K562 (cell line): ENCODE results near the gene ZCCHC17. TPM values are rescaled to one million over a fixed set of nuclear protein-coding genes. Genes with fewer than 3 reads are reported as not detected.

Source experiments
- ATAC-seq: fragments of 200-7000 bp; cut with Tn5 transposase; 3 replicates; pipeline ENCODE4 v1.9.1; 2020; ENCODE audit warnings: moderate library complexity
- BruUV-seq: library from RNA; stranded (reverse); fragments of 400-500 nt; replicated peaks from 2 replicates; lab custom pipeline; 2021; lab: Mats Ljungman, UMichigan
- CTCF ChIA-PET: fragments of 300-600 bp; formaldehyde crosslinking; extraction: SDS; loops from one replicate; lab custom pipeline; 2021; ENCODE audit warnings: low intra/inter-chr PET ratio; lab: Yijun Ruan, JAX
- POLR2A ChIA-PET: fragments of 300-600, 350-650 bp; sonication (Branson Sonifier 250); formaldehyde crosslinking; extraction: SDS; loops from one replicate; lab custom pipeline; 2021; ENCODE audit warnings: antibody characterized with exemption, inconsistent platforms; lab: Yijun Ruan, JAX
- DNase-seq, 4 experiments: peaks; one replicate each; pipeline versions ENCODE4 v3.0.0 to v3.0.0-alpha.2; 2011 to 2018; ENCODE audit warnings: low spot score in 3 of 4, mixed read lengths in 3 of 4; ENCODE audit errors: extremely low read depth in 1 of 4
- FAIRE-seq: peaks from 2 replicates; lab custom pipeline; 2011; peaks lifted over from hg19 to GRCh38; lab: Jason Lieb, UNC
- H2AFZ ChIP-seq: 2 replicates; pipeline ENCODE4 v1.6.0; 2011; ENCODE audit warnings: low read depth, low read length, control low read depth, inconsistent platforms
- H3K27ac ChIP-seq: fragments of 200-600 bp; 3 replicates; pipeline ENCODE4 v1.8.0; 2011; ENCODE audit warnings: low read depth, mild to moderate bottlenecking, control low read depth, inconsistent platforms, low read length, moderate library complexity, mixed read lengths; ENCODE audit errors: extremely low read depth
- H3K27me3 ChIP-seq, 2 experiments: fragments of 300-600 bp in 1 of 2; 2 replicates in 1 of 2; 3 replicates in 1 of 2; pipeline versions ENCODE4 v1.6.0 to v1.8.0; 2011; ENCODE audit warnings: inconsistent platforms in 2 of 2, low read length in 2 of 2, mild to moderate bottlenecking in 1 of 2, mixed read lengths in 1 of 2, moderate library complexity in 1 of 2; ENCODE audit not compliant: control insufficient read depth in 2 of 2, insufficient read depth in 2 of 2
- H3K36me3 ChIP-seq: fragments of 300-600 bp; 3 replicates; pipeline ENCODE4 v1.8.0; 2011; ENCODE audit warnings: mild to moderate bottlenecking, low read length, inconsistent platforms; ENCODE audit not compliant: control insufficient read depth, insufficient read depth
- H3K4me1 ChIP-seq, 2 experiments: fragments of 200-600 bp in 1 of 2; replicated peaks in 1 of 2; 2 replicates in 1 of 2; 3 replicates in 1 of 2; pipeline versions ENCODE4 v1.5.1 to v1.8.0; 2011; ENCODE audit warnings: inconsistent platforms in 2 of 2, low read length in 2 of 2, mild to moderate bottlenecking in 1 of 2, mixed read lengths in 1 of 2, moderate library complexity in 1 of 2; ENCODE audit not compliant: control insufficient read depth in 2 of 2, insufficient read depth in 2 of 2
- H3K4me2 ChIP-seq: 2 replicates; pipeline ENCODE4 v1.6.1; 2011; ENCODE audit warnings: low read length, control low read depth, inconsistent platforms, mixed read lengths; ENCODE audit not compliant: insufficient read depth
- H3K4me3 ChIP-seq: fragments of 200-600 bp; sonication (generic), shearing (Covaris generic); 2 replicates; pipeline ENCODE4 v1.5.1; 2016; ENCODE audit warnings: control low read depth, inconsistent platforms
- H3K79me2 ChIP-seq: fragments of 200-600 bp; 3 replicates; pipeline ENCODE4 v1.8.0; 2011; ENCODE audit warnings: low read length, inconsistent platforms; ENCODE audit not compliant: control insufficient read depth, insufficient read depth
- H3K9ac ChIP-seq, 2 experiments: 2 replicates each; pipeline versions ENCODE4 v1.6.0 to v1.6.1; 2011; ENCODE audit warnings: low read depth in 2 of 2, low read length in 2 of 2, control low read depth in 1 of 2, inconsistent platforms in 1 of 2, mild to moderate bottlenecking in 1 of 2, mixed read lengths in 1 of 2; ENCODE audit not compliant: insufficient read depth in 1 of 2
- H3K9me1 ChIP-seq: one replicate; pipeline ENCODE4 v1.6.0; 2011; ENCODE audit warnings: inconsistent platforms, mild to moderate bottlenecking, low read length, moderate library complexity; ENCODE audit not compliant: control insufficient read depth, insufficient read depth
- H3K9me3 ChIP-seq: replicated peaks from 2 replicates; pipeline ENCODE4 v1.5.1; 2011; ENCODE audit warnings: low read depth, low read length, inconsistent platforms; ENCODE audit not compliant: control insufficient read depth, insufficient read depth
- H4K20me1 ChIP-seq: replicated peaks from 2 replicates; pipeline ENCODE4 v1.6.1; 2011; ENCODE audit warnings: low read length, inconsistent platforms, mixed read lengths; ENCODE audit not compliant: control insufficient read depth, insufficient read depth
- BRCA1 ChIP-seq, 2 experiments: fragments of 450-650 bp in 1 of 2; sonication (generic) in 1 of 2; formaldehyde crosslinking in 1 of 2; IDR thresholded peaks; 2 replicates each; pipeline versions ENCODE4 v1.5.0 to v1.6.1; 2017 to 2020; ENCODE audit warnings: mild to moderate bottlenecking in 1 of 2, missing genetic modification reagents in 1 of 2
- BRF1 ChIP-seq: IDR thresholded peaks from 3 replicates; pipeline ENCODE4 v1.6.1; 2011; ENCODE audit warnings: borderline replicate concordance, mild to moderate bottlenecking; ENCODE audit not compliant: insufficient read length; ENCODE audit errors: extremely low read depth
- COPS2 ChIP-seq: fragments of 450-650 bp; conservative IDR thresholded peaks from 2 replicates; pipeline ENCODE4 v1.6.1; 2016; ENCODE audit warnings: mild to moderate bottlenecking, moderate library complexity
- CSDE1 ChIP-seq, 2 experiments: fragments of 450-650 bp; IDR thresholded peaks; 2 replicates each; pipeline ENCODE4 v1.6.1; 2016; ENCODE audit warnings: mild to moderate bottlenecking in 1 of 2
- HMGN3 ChIP-seq: IDR thresholded peaks from 2 replicates; pipeline ENCODE4 v1.6.1; 2011; ENCODE audit warnings: borderline replicate concordance, low read depth, mild to moderate bottlenecking, mixed read lengths, low read length; ENCODE audit not compliant: insufficient read length; ENCODE audit errors: extremely low read depth
- KLF1 ChIP-seq: fragments of 450-650 bp; IDR thresholded peaks from 2 replicates; pipeline ENCODE4 v1.6.1; 2016; ENCODE audit warnings: missing genetic modification characterization, missing compliant biosample characterization
- LARP7 ChIP-seq: fragments of 450-650 bp; IDR thresholded peaks from 2 replicates; pipeline ENCODE4 v1.6.1; 2016
- NELFE ChIP-seq: IDR thresholded peaks from 2 replicates; pipeline ENCODE4 v1.6.1; 2011; ENCODE audit warnings: mild to moderate bottlenecking; ENCODE audit not compliant: insufficient read depth, insufficient read length
- PHF21A ChIP-seq: fragments of 450-650 bp; IDR thresholded peaks from 2 replicates; pipeline ENCODE4 v1.6.1; 2017; ENCODE audit warnings: low read depth, borderline replicate concordance
- PPARD ChIP-seq: fragments of 250-450 bp; sonication (Bioruptor Pico); IDR thresholded peaks from 2 replicates; pipeline ENCODE4 v1.8.0; 2022; ENCODE audit warnings: inconsistent platforms, mild to moderate bottlenecking, moderate library complexity
- RNF2 ChIP-seq: sonication (generic); IDR thresholded peaks from 2 replicates; pipeline ENCODE4 v1.6.1; 2016
- SMAD1 ChIP-seq: fragments of 150-350 bp; IDR thresholded peaks from 2 replicates; pipeline ENCODE4 v1.6.1; 2014; ENCODE audit warnings: low read length, low read depth; ENCODE audit not compliant: partially characterized antibody
- SUPT5H ChIP-seq: fragments of 450-650 bp; IDR thresholded peaks from 2 replicates; pipeline ENCODE4 v1.6.1; 2016
- U2AF1 ChIP-seq: fragments of 200-400 bp; formaldehyde crosslinking; optimal IDR thresholded peaks from 2 replicates; pipeline ENCODE3; 2017; ENCODE audit warnings: mild to moderate bottlenecking, low read depth, low read length, moderate library complexity
- YY1 ChIP-seq, 3 experiments: IDR thresholded peaks; 2 replicates each; pipeline ENCODE4 v1.6.1; 2011; ENCODE audit warnings: low read length in 2 of 3, mild to moderate bottlenecking in 2 of 3, moderate library complexity in 2 of 3, borderline replicate concordance in 1 of 3, control low read depth in 1 of 3, low read depth in 1 of 3; ENCODE audit not compliant: insufficient read depth in 3 of 3, insufficient replicate concordance in 2 of 3, control insufficient read depth in 1 of 3, insufficient read length in 1 of 3; ENCODE audit errors: extremely low read depth in 1 of 3
- ZBTB34 ChIP-seq: fragments of 250-450 bp; sonication (Bioruptor Pico); IDR thresholded peaks from 2 replicates; pipeline ENCODE4 v1.8.0; 2021; ENCODE audit warnings: mild to moderate bottlenecking, moderate library complexity
- ZNF212 ChIP-seq: fragments of 450-650 bp; formaldehyde crosslinking; IDR thresholded peaks from 2 replicates; pipeline ENCODE4 v1.4.0; 2020; ENCODE audit warnings: mild to moderate bottlenecking
- ZNF518B ChIP-seq: fragments of 250-450 bp; sonication (Bioruptor Pico); IDR thresholded peaks from 2 replicates; pipeline ENCODE4 v1.5.0; 2021; ENCODE audit warnings: mild to moderate bottlenecking, moderate library complexity
- WGBS: fragments of 100-300 bp; shearing (Covaris generic); methylation state at CpG from one replicate; pipeline ENCODE4 v1.1.6; 2016; ENCODE audit warnings: low coverage, mixed read lengths; ENCODE audit not compliant: insufficient coverage; ENCODE audit errors: missing lambda C conversion rate; 5-methylcytosine and 5-hydroxymethylcytosine counted together
- in situ Hi-C: fragments of 300-500 bp; cut with MboI; formaldehyde crosslinking; loops from 4 replicates; pipeline ENCODE4 v1.15.0; 2018; ENCODE audit warnings: inconsistent platforms, mixed read lengths
- intact Hi-C: fragments of 100-400 bp; cut with micrococcal nuclease; formaldehyde crosslinking; loops from 2 replicates; pipeline ENCODE4 v1.14.2; 2022
- polyA plus RNA-seq, 8 experiments: library from polyadenylated mRNA; depleted of rRNA in 4 of 8; stranded (reverse) in 5 of 8; unstranded in 3 of 8; fragments of >200 nt; fragmentation: Nextera tagmentation in 2 of 8; fragmentation: Illumina TruSeq in 1 of 8; extraction: Ambion mirVana in 2 of 8; extraction: Trizol in 1 of 8; gene quantifications; 2 replicates each; pipeline versions ENCODE4 v1.2.1 to v1.2.3, GENCODE V29; 2011 to 2014; ENCODE audit warnings: inconsistent platforms in 1 of 8, missing spikeins in 1 of 8
- total RNA-seq, 7 experiments: library from RNA; depleted of rRNA in 6 of 7; stranded (reverse); fragments of >200 nt in 6 of 7; fragmentation: Illumina TruSeq in 2 of 7; extraction: Trizol in 2 of 7; gene quantifications; 2 replicates each; pipeline versions ENCODE4 v1.2.1 to v1.2.3, GENCODE V29; 2011 to 2021; ENCODE audit warnings: low replicate concordance in 1 of 7

Gene ZCCHC17
- total and polyA plus RNA-seq, 9 of the 15 experiments (the other 6 are each of a cell fraction or from before 2014, with no cell fraction given) = 46.9 to 150 (median 74.7) TPM

GRCh38 chr1:31389616-31390015, 92.8 kb downstream of the ZCCHC17 start (continued):
- TF ChIP-seq COPS2 = no peak
- no peak for TF ChIP-seq ZNF212 (CRISPR knock-in tag)
- no peak for TF ChIP-seq LARP7
- no peak for TF ChIP-seq SUPT5H
- TF ChIP-seq PPARD (CRISPR knock-in tag) = no peak

GRCh38 chr1:31390071-31390470, 93.2 kb downstream of the ZCCHC17 start:
- Histone ChIP-seq H3K9me1 (no peaks in the 10 kb centered on the region), H3K27ac (no peak overlapping the region), H3K9me3 (no peaks in the 10 kb centered on the region), H3K4me3 (no peak overlapping the region), H4K20me1 (peaks cover 12% of the 10 kb centered on the region), H3K79me2 (no peaks in the 10 kb centered on the region), H2AFZ (no peak overlapping the region), H3K27me3 (peaks cover 14 to 44% of the 10 kb centered on the region in 2 experiments; a peak in 4 of 5 replicates), H3K4me2 (no peak overlapping the region), H3K9ac (no peak overlapping the region), H3K4me1 (peaks cover 7 to 8% of the 10 kb centered on the region in 2 experiments; a peak in 4 of 5 replicates), H3K36me3 (no peaks in the 10 kb centered on the region)
- intact Hi-C loops = loop anchor here (10.0 kb wide), 1 partner anchor 205 kb away; no protein-coding TSS in a partner anchor
- ChIA-PET CTCF (no interaction called here), POLR2A (interaction anchor here (0.6 kb wide), 1 partner anchor 28 kb away, joined by 3 read pairs; no protein-coding TSS in a partner anchor)
- BruUV-seq = no TSS peak
- FAIRE-seq = no peak
- no peak for ATAC-seq
- in situ Hi-C loops = no loop called here
- no peak for DNase-seq
- WGBS = 7% methylated on average over 7 of the region's 7 CpGs
- no peak for TF ChIP-seq BRCA1 (IDR thresholded peaks at IDR 0.05)
- no peak for TF ChIP-seq BRCA1 (CRISPR knock-in tag; IDR thresholded peaks at IDR 0.05)
- TF ChIP-seq ZNF518B (CRISPR knock-in tag) = no peak
- TF ChIP-seq U2AF1 = no peak
- no peak for TF ChIP-seq YY1 (IDR thresholded peaks at IDR 0.05; ENCODE audit: borderline replicate concordance in 1 of 3, control insufficient read depth in 1 of 3, extremely low read depth in 1 of 3, insufficient read depth in 3 of 3, insufficient read length in 1 of 3, insufficient replicate concordance in 2 of 3, low read depth in 1 of 3, low read length in 2 of 3)
- TF ChIP-seq NELFE = no peak
- no peak for TF ChIP-seq RNF2
- TF ChIP-seq ZBTB34 (CRISPR knock-in tag) = no peak
- no peak for TF ChIP-seq PHF21A
- TF ChIP-seq CSDE1 (IDR thresholded peaks at IDR 0.05) = no peak
- no peak for TF ChIP-seq BRF1
- TF ChIP-seq KLF1 (tag) = no peak
- no peak for TF ChIP-seq SMAD1
- TF ChIP-seq HMGN3 = no peak
